GM12865 (cell line): Measurements from ENCODE around the gene SESN1.
"Not testable (repeated sequence)": the region's sequence is repeated elsewhere in the genome, so short reads cannot be mapped to it uniquely, and the experiment has no call there.

Source experiments
- DNase-seq: peaks from one replicate; pipeline ENCODE4 v3.0.0; 2010; ENCODE audit warnings: low read depth
- H3K4me3 ChIP-seq: 2 replicates; pipeline ENCODE4 v1.5.1; 2011; ENCODE audit warnings: mild to moderate bottlenecking, low read depth, low read length, control low read depth
- TF ChIP-seq, protein P1 (sequence below): IDR thresholded peaks from 2 replicates; pipeline ENCODE4 v1.5.1; 2011; ENCODE audit warnings: low read length, control low read depth, low read depth, inconsistent platforms; ENCODE audit not compliant: insufficient read depth; ENCODE audit errors: missing control alignments

Gene SESN1

DNA sequence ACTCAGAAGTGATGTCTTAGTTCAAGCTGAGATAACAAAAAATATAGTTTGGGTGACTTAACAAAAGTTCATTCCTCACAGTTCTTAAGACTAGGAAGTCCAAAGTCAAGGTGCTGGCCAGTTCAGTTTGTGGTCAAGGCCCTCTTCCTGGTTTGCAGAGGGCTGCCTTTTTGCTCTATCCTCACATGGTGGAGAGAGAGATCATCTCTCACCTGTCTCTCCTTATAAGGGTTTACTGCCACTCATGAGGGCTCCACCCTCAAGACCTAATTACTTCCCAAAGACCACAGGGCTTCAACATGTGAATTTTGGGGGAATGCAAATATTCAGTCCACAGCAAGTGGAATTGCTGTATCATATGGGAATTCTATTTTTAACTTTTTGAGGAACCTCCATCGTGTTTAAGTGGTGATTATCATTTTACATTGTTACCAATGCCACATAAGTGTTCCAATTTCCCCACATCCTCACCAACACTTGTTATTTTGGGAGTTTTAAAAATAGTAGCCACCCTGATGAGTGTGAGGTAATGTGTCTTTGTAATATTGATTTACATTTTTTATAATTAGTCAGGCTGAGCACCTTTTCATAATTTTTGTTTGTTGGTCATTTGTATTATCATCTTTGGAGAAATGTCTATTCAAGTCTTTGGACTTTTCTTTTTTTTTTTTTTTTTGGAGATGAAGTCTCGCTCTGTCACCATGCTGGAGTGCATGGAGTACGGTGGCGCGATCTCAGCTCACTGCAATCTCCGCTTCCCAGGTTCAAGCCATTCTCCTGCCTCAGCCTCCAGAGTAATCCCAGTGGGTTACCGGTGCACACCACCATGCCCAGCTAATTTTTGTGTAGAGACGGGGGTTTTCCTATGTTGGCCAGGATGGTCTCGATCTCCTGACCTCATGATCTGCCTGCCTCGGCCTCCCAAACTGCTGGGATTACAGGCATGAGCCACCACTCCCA, 112.2 kb downstream of the SESN1 start:
- DNase-seq: no peak
- no peak overlapping the region for H3K4me3 ChIP-seq
- TF ChIP-seq, protein P1, sequence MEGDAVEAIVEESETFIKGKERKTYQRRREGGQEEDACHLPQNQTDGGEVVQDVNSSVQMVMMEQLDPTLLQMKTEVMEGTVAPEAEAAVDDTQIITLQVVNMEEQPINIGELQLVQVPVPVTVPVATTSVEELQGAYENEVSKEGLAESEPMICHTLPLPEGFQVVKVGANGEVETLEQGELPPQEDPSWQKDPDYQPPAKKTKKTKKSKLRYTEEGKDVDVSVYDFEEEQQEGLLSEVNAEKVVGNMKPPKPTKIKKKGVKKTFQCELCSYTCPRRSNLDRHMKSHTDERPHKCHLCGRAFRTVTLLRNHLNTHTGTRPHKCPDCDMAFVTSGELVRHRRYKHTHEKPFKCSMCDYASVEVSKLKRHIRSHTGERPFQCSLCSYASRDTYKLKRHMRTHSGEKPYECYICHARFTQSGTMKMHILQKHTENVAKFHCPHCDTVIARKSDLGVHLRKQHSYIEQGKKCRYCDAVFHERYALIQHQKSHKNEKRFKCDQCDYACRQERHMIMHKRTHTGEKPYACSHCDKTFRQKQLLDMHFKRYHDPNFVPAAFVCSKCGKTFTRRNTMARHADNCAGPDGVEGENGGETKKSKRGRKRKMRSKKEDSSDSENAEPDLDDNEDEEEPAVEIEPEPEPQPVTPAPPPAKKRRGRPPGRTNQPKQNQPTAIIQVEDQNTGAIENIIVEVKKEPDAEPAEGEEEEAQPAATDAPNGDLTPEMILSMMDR: no peak

DNA sequence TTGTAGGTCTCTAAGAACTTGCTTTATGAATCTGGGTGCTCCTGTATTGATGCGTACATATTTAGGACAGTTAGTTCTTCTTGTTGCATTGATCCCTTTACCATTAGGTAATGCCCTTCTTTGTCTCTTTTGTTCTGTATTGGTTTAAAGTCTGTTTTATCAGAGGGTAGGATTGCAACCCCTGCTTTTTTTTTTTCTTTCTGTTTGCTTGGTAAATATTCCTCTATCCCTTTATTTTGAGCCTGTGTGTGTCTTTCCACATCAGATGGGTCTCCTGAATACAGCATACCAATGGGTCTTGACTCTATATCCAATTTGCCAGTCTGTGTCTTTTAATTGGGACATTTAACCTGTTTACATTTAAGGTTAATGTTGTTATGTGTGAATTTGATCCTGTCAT, 116.0 kb downstream of the SESN1 start:
- not testable (repeated sequence) for DNase-seq, H3K4me3 ChIP-seq

DNA sequence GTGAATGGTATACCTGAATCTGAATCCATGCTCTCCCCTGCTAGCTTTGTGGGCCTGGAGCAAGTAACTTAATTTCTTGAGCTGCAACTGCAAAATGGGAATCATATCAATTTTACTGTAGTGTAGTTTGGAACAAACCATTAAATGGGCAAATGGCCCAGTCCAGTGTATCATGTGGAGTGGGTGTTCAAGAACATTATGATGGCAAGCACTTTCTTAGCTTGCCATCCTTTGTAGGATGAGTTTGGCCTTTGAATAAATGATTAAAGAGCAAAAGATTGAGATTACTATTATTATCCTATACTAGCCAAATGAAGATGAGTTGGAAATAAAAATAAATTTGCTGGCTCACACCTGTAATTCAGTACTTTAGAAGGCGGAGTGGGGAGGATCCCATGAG, 120.4 kb downstream of the SESN1 start:
- no peak for DNase-seq
- TF ChIP-seq, protein P1: no peak
- no peak overlapping the region for H3K4me3 ChIP-seq

DNA sequence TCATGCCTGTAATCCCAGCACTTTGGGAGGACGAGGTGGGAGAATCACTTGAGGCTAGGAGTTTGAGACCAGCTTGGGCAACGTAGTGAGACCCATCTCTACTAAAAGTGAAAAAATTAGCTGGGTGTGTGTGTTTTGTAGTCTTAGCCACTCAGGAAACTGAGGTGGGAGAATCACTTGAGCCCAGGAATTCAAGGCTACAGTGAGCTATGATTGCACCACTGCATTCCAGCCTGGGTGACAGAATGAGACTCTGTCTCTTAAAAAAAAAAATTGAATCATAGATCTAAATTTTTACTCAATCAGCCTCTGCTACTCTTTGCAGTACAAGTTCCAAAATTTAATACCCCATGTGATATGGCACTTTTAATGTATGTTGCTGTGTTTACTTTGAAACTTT, 124.9 kb downstream of the SESN1 start:
- no peak overlapping the region for H3K4me3 ChIP-seq
- TF ChIP-seq, protein P1: no peak
- no peak for DNase-seq

DNA sequence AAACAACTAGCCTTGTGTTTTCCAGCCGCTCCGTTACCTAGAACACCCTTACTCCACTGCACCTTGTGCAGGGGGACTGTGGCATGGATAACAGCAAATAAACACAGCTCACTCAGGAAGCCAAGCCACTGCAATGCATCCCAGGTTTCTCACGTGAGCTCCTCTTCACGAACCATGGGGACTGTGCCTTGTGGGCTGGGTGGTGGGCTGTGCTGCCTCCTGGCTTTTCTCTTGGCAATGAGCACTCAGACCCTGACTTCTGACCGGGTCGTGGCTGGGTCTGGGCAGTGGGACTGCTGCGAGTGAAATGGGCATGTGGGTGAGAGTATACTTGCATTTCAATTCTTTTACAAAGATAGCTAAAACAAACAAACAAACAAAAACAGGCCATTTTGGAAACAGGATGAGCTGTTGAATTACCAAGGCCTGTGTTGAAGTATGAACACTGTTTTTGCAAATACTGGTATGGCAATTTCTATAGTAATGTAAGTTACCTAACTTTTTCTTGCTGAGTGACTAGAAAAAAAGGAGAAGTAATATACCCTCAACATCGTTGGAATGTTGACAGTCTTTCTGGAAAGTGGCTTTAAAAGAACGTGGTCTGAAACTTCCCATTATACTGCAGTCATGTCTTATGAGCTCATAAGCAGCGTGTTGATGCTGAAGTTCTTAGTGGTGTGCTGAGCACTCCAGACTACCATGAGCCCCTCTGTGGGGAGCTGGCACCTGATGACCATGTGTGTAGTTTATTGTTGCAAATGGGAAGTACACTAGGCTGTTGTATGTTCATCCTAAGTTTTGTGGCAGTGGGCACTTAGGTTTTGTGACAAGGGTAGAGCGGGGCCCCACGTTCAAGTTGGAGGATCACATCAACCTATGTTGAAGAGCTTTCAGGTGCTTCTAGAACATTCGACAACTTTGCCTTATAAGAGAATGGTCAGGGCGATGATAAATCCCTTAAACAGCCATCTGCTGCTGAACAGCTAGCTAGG, 126.0 kb downstream of the SESN1 start:
- no peak overlapping the region for H3K4me3 ChIP-seq
- DNase-seq: no peak
- TF ChIP-seq, protein P1: no peak

DNA sequence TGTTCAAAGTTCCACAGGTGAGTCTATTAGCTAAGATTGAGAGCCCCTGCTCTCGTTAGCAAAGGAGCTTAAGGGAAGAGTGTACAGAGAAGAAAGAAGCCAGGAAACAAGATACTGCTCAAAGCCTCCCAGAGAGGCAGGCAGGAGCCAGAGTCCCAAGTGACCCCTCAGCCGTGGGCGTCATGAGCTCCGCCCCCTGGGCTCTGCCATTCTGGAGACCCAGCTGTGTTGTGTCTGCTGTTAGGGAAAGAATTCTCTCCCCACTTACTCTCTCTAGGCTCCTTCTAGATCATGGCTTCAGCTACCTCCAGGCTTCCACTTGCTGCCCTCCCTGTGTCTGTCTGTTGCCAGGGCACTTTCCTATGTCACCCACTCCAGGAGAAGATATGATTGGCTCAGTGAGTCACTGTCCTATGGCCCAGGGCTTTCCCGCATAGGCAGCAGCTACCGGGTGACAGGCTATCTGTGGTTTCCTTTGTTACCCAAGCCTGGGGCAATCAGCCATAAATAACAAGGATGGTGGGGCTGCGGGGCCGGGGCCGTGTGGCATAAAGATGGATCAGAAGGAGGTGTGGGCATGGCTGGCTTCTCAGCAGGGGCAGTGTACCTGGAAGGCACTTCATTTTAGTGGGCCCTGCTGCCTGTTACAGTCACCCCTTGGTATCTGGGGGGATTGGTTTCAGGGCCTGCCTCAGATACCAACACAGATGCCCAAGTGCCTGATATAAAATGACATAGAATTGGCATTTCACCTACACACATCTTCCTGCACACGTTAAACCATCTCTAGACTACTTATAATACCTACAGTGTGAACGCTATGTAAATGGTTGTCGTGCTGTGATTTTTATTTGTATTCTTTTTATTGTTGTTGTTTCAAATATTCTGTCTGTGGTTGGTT, 127.5 kb downstream of the SESN1 start:
- TF ChIP-seq, protein P1: no peak
- H3K4me3 ChIP-seq: no peak overlapping the region
- DNase-seq: no peak
